DND-41 (cell line): ENCODE results near the gene PPP1R3A.

Source experiments
- CTCF ChIP-seq: IDR thresholded peaks from 2 replicates; pipeline ENCODE4 v1.5.1; 2012; ENCODE audit warnings: borderline replicate concordance, low read length, moderate library complexity, mild to moderate bottlenecking; ENCODE audit not compliant: poor library complexity, severe bottlenecking; ENCODE audit errors: extremely low read depth
- EZH2 ChIP-seq: IDR thresholded peaks from 3 replicates; pipeline ENCODE4 v1.6.1; 2012; ENCODE audit warnings: borderline replicate concordance, low read depth, mild to moderate bottlenecking, moderate library complexity, low read length, inconsistent platforms; ENCODE audit not compliant: severe bottlenecking

GRCh38 chr7:113892818-113893217 is 26.0 kb downstream of the PPP1R3A start:
- TF ChIP-seq CTCF (no peak), EZH2 (no peak)
